ENCODE data around the gene CDC42BPB.

The CDC42BPB gene

DNA sequence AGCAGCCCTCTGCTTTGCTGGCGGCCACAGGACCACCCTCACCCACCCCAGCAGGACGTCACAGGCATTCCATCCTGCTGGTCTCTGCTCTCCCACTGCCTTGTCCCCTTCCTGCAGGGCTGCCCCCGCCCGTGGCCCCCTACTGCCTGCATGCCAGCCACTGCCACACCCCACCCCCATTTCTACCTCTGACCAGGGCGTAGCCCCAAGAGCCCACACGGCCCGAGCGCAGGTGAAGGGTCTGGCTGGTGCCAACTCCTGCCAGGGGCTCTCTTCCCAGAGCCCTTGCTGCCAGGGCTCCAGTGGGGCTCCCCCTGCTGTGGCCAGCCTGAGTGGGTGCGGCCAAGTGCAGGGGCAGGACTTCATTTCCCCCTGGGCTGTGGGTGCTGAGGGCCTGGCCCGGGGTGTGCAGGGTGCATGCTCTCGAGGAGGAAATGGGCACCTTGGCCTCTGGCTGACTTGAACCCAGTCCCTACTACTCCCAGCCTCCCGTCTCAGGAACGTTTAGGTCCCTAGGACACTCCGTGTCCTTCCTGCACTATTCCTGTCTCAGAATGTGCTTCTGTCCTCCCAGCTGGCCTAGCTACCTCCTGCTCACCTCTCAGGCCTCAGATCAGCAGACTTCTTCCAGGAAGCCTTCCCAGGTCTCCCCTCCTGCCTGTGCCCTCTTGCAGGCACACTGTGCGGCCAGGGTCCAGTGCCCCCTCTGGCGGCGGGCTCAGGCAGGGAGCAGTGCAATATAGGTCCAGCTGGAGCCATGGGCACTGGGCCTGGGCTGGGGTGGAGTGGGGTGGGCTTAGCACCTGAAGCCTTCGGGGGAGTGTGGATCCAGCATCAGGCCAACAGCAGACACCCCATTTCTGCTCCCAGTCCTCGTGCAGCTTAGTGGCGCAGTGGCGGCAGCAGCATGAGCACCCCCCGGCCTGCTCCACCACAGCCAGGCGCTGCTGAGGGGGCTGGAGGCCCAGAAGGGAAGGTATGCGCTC lies 28.1 kb upstream of the CDC42BPB start:
- H3K27ac ChIP-seq (ENCODE audit: low read length), result no peak overlapping the region
- no peak for TF ChIP-seq EZH2phosphoT487 (IDR thresholded peaks at IDR 0.05; ENCODE audit: low read length)
- TF ChIP-seq, protein P1, sequence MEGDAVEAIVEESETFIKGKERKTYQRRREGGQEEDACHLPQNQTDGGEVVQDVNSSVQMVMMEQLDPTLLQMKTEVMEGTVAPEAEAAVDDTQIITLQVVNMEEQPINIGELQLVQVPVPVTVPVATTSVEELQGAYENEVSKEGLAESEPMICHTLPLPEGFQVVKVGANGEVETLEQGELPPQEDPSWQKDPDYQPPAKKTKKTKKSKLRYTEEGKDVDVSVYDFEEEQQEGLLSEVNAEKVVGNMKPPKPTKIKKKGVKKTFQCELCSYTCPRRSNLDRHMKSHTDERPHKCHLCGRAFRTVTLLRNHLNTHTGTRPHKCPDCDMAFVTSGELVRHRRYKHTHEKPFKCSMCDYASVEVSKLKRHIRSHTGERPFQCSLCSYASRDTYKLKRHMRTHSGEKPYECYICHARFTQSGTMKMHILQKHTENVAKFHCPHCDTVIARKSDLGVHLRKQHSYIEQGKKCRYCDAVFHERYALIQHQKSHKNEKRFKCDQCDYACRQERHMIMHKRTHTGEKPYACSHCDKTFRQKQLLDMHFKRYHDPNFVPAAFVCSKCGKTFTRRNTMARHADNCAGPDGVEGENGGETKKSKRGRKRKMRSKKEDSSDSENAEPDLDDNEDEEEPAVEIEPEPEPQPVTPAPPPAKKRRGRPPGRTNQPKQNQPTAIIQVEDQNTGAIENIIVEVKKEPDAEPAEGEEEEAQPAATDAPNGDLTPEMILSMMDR (IDR thresholded peaks at IDR 0.05; ENCODE audit: low read length), result peak; percentile 15; the same call in 1 of the 2 replicates
- no peaks in the 10 kb centered on the region for H4K20me1 ChIP-seq (ENCODE audit: insufficient read depth, low read length)
- no peaks in the 10 kb centered on the region; the same call in 1 of the 2 replicates for H3K27me3 ChIP-seq (replicated peaks; ENCODE audit: insufficient read depth, low read length)
- H3K36me3 ChIP-seq (replicated peaks; ENCODE audit: insufficient read depth, low read length), result no peaks in the 10 kb centered on the region
- no peaks in the 10 kb centered on the region for H3K9me3 ChIP-seq (replicated peaks; ENCODE audit: insufficient read depth, low read length)
- no peak overlapping the region for H3K9ac ChIP-seq (ENCODE audit: low read length)
- no peak for DNase-seq
- H3K4me3 ChIP-seq (ENCODE audit: low read length), result no peak overlapping the region
- no peak overlapping the region for H3K4me2 ChIP-seq (ENCODE audit: low read depth, low read length)
- H3K4me1 ChIP-seq (ENCODE audit: low read length), result no peaks in the 10 kb centered on the region
- no peak overlapping the region for H2AFZ ChIP-seq (ENCODE audit: low read length)
- no peaks in the 10 kb centered on the region for H3K79me2 ChIP-seq (ENCODE audit: low read length)
- no peaks in the 10 kb centered on the region for H3F3A ChIP-seq (ENCODE audit: insufficient read depth, low read length)
- H3K9me2 ChIP-seq (replicated peaks; ENCODE audit: insufficient read depth, low read length), result no peaks in the 10 kb centered on the region

DNA sequence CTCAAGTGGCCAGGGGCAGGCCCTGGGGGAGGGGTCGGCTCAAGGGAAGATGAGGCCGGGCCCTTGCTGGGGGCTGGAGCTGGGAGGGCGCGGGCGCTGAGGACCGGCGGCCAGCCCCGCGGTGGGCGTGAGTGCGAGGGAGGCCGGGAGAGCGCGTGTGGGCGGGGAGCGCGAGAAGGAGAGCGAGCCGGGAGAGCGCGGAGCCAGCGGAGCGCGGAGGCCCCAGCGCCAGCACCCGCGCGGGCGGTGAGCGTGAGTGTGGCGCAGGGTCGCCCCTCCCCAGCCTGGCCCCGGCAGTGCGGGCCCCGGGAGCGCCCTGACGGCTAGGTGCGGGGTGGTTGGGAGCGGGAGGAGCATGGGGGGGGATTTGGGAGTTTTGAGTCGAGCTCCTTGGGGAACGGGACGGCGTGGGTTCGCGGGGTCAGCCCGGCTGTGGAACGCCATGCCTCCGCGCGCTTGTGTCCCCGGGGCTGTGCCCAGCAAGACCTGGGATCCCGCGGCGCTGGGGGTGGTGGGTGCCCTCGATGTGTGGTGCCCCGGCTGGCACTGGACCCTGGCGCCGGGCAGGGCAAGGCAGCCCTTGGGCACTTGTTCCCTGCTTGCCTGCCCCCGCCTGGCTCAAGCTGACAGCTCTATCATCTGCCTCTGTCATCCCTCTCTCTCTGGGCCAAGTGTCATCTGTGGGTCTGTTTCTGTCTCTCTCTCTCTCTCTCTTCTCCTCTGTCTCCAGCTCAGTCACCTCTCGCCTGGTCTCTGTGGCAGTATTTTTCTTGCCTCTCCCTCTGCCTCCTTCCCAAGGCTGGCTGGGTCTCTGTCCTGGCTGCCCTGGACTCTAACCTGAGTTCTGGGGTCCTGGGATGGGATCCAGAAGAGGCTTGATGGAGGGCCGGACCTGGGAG lies 26.9 kb upstream of the CDC42BPB start, which contains the start of gene LBHD2:
Gene LBHD2 (plus strand): TSS at position 190 of the 899 bp plus-strand sequence. CDS start 1,803 bp downstream, outside the sequence.
- H3K36me3 ChIP-seq (replicated peaks; ENCODE audit: insufficient read depth, low read length), result no peaks in the 10 kb centered on the region
- no peak for DNase-seq
- H3K27me3 ChIP-seq (replicated peaks; ENCODE audit: insufficient read depth, low read length), result no peaks in the 10 kb centered on the region; the same call in 1 of the 2 replicates
- no peaks in the 10 kb centered on the region for H3K4me1 ChIP-seq (ENCODE audit: low read length)
- TF ChIP-seq, protein P1 (IDR thresholded peaks at IDR 0.05; ENCODE audit: low read length), result no peak
- TF ChIP-seq EZH2 (optimal IDR thresholded peaks at IDR 0.05; ENCODE audit: low read depth, low read length) (no peak), EZH2phosphoT487 (IDR thresholded peaks at IDR 0.05; ENCODE audit: low read length) (no peak)
- H3K9me2 ChIP-seq (replicated peaks; ENCODE audit: insufficient read depth, low read length), result no peaks in the 10 kb centered on the region
- H3K9me3 ChIP-seq (replicated peaks; ENCODE audit: insufficient read depth, low read length), result no peaks in the 10 kb centered on the region
- no peak within 1 kb of the TSS for H3K4me3 ChIP-seq (ENCODE audit: low read length)
- H3K27ac ChIP-seq (ENCODE audit: low read length), result no peak within 1 kb of the TSS
- no peaks in the 10 kb centered on the region for H3F3A ChIP-seq (ENCODE audit: insufficient read depth, low read length)
- H3K79me2 ChIP-seq (ENCODE audit: low read length), result no peaks in the 10 kb centered on the region
- no peak within 1 kb of the TSS for H3K9ac ChIP-seq (ENCODE audit: low read length)
- H2AFZ ChIP-seq (ENCODE audit: low read length), result no peak within 1 kb of the TSS
- no peak within 1 kb of the TSS for H3K4me2 ChIP-seq (ENCODE audit: low read depth, low read length)
- no peaks in the 10 kb centered on the region for H4K20me1 ChIP-seq (ENCODE audit: insufficient read depth, low read length)

DNA sequence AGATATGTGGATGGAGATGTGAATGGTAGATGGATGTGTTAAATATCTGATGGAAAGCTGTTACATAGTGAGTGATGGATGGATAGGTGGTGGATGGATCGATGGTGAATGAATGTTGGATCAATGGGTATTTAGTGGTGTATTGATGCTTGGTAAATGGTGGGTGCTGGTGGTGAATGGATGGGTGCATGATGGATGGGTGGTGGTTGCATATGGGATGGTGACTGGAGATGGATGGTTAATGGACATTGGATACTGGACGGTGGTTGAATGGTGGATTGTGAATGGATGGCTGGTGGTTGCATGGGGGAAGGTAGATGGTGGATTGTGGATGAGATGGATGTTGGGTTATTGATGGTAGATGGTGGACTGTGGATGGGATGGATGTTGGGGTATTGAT lies 24.6 kb upstream of the CDC42BPB start:
- H4K20me1 ChIP-seq (ENCODE audit: insufficient read depth, low read length), result no peaks in the 10 kb centered on the region
- H3K4me2 ChIP-seq (ENCODE audit: low read depth, low read length), result no peak overlapping the region
- no peaks in the 10 kb centered on the region for H3K9me3 ChIP-seq (replicated peaks; ENCODE audit: insufficient read depth, low read length)
- H3K79me2 ChIP-seq (ENCODE audit: low read length), result no peaks in the 10 kb centered on the region
- H3K27ac ChIP-seq (ENCODE audit: low read length), result no peak overlapping the region
- H3K9ac ChIP-seq (ENCODE audit: low read length), result no peak overlapping the region
- TF ChIP-seq, protein P1 (IDR thresholded peaks at IDR 0.05; ENCODE audit: low read length), result no peak
- TF ChIP-seq EZH2 (optimal IDR thresholded peaks at IDR 0.05; ENCODE audit: low read depth, low read length) (no peak), EZH2phosphoT487 (IDR thresholded peaks at IDR 0.05; ENCODE audit: low read length) (no peak)
- no peaks in the 10 kb centered on the region for H3K36me3 ChIP-seq (replicated peaks; ENCODE audit: insufficient read depth, low read length)
- no peaks in the 10 kb centered on the region for H3K9me2 ChIP-seq (replicated peaks; ENCODE audit: insufficient read depth, low read length)
- no peak overlapping the region for H3K4me3 ChIP-seq (ENCODE audit: low read length)
- H3K4me1 ChIP-seq (ENCODE audit: low read length), result no peaks in the 10 kb centered on the region
- no peak for DNase-seq
- H2AFZ ChIP-seq (ENCODE audit: low read length), result no peak overlapping the region
- H3F3A ChIP-seq (ENCODE audit: insufficient read depth, low read length), result no peaks in the 10 kb centered on the region
- H3K27me3 ChIP-seq (replicated peaks; ENCODE audit: insufficient read depth, low read length), result no peaks in the 10 kb centered on the region; the same call in 1 of the 2 replicates
